Endothelial cell of coronary artery (primary cell): ENCODE measurements around the gene LYG1. TPM values are rescaled to one million over a fixed set of nuclear protein-coding genes. Genes with fewer than 3 reads are reported as not detected.

Source experiments
- total RNA-seq: library from RNA; depleted of rRNA; stranded (reverse); fragments of >200 nt; gene quantifications from 2 replicates; pipeline ENCODE4 v1.2.3, GENCODE V29; 2014

Gene LYG1
- total RNA-seq: 0.27 and 0.28 TPM in 2 replicates

DNA sequence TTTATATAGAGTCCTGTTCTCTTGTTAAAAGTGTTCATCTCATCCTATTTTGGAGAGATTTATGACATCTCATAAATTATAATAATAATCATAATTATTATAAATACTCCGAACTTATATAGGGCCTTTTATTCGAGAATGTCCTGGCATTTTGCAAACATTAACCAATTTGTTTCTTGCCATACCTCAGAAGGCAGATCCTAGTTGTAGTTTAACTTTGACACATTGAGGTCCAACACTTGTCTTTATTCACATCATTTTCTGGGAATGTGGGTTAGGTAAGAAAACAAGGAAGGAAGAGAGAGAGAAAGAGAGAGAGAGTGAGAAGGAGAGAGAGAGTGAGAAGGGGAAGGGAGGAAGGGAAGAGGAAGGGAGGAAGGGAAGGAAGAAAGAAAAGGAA lies at the start of gene LYG1:
TSS of gene LYG1 (minus strand) at position 101 of the 400 bp plus-strand sequence. CDS start 5,527 bp downstream, outside the sequence.

DNA sequence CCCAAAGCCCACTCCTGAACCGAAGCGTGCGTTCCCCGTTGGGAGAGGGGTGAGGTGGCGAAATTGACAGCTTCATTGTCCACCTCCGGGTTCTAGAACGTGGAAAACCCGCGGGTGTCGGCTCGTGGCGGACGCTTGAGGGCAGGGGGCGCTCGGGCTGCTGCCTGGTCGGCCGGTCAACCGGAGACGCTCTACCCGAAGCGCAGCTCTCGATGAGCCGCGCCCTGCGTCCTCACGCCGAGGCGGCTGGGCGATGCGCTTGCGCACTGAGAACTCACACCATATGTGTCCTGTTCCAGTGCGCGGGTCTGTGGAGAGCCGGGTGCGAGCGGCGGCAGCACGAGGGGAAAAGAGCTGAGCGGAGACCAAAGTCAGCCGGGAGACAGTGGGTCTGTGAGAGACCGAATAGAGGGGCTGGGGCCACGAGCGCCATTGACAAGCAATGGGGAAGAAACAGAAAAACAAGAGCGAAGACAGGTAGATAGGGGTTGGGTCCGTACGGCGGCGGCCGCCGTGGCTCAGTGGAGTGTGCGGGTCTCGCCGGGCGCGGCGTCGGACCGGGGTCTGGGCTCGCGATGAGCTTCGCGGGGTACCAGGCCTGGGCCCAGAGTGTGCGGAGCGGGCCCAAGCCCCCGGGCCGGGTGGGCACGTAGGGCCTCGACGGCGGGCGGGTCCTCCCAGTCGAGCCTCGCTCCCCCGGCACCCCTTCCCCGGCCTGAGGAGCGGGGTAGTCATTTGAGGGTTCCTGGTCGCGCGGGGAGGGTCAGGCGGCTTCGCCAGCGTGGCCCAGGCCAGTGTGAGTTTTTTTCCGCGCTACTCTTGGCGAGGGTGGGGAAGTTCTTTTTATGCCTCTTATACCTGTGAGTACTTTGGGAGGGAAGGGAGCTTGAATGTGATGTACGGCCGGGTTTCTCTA lies 36.4 kb upstream of the LYG1 start, which contains the start of gene EIF5B:
TSS of gene EIF5B (plus strand) at position 277 of the 916 bp plus-strand sequence. CDS start at position 443, 166 bp downstream.

DNA sequence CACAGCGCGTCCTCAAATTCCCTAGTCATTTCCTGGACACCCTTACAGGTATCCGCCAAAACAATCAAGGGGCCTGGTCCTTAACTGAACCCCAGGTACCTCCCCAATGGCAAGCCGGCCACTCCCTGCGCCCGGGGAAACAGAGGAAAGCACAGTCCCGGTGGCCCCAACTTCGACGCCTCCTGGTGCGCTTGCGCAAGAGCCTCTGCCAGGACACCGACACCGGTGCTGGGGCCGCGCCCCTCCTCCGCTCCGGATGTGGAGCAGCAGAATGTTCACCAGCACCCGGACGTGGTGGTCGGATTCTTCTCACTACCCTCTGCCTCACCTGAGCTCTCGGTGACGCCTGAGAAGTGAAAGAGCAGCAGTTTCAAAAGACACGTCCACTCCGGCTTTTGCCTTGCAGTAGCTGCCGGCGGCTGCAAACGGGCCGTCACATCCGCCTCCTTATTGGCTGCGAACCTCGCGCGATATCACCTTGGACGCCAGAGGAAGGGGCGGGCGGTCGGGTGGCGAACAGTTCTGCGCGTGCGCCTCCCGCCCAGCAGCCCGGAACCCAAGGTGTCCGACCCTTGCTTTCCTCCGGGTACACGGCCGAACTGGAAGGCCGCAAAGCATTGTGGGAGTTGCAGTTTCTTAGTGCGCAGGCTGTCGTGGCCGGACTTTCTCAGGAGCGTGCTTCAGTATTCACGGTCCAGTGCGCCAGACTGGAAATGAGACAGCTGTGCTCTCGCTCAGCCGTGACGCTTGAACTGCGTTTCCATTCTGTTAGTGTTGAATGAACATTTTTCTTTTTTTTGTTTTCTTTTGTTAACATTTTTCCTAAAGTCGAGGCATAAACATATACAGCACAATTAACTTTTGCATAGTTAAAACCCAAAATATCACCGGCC lies 35.2 kb upstream of the LYG1 start, which contains the start of gene TXNDC9:
TSS of gene TXNDC9 (minus strand) at position 423 of the 893 bp plus-strand sequence. CDS start 3,123 bp downstream, outside the sequence.

DNA sequence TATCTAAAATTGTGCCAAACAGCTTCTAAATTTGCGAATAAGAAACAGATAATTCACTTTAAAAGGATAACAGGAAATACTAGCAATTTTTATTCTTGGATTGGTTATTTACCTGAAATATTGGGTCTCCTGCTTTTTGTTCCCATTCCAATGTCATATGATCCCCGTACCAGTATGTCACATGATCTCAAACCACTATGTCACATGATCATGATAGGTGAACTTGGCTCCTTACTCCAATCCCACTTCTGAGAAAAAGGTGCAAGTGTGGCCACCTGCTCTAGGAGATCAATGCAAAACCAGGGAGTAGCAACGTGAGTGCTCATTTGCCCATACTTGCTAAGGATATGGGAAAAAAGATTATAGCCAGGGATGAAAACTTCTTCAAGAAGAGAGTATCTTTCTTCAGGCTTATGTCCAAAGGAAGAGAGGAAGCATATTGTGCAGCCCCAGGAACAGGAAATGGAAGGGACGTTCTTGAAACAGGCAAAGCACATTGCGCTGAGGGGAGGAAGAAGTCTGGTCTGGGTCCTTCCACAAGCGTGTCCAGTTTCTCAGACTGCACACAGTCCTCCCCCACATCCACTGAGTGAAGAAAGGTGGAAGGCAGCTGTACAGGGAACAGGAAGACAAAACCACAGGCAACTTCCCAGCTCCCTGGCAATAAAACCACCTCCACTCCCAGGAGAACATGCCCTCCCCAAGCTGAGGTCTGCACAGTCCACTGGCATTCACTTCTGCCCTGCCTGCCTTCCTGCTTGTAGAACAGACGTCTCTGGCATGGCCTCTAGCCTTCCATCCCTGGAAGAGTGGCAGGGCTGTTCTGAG lies 45.3 kb downstream of the LYG1 start, which contains the start of gene LYG2:
TSS of gene LYG2 (minus strand) at position 176 of the 828 bp plus-strand sequence. CDS start 1,406 bp downstream, outside the sequence.

Other genes starting within 250 kb of the LYG1 start
- 0.18 and 0.19 TPM in 2 replicates for gene C2orf15, start 159.5 kb downstream of the LYG1 start, total RNA-seq
- 0.63 and 1.0 TPM in 2 replicates for gene TSGA10, start 146.3 kb downstream of the LYG1 start, total RNA-seq
- gene LIPT1, start 146.2 kb downstream of the LYG1 start, total RNA-seq: 3.4 and 4.4 TPM in 2 replicates
- gene MITD1, start 120.1 kb downstream of the LYG1 start, total RNA-seq: 29.9 and 31.6 TPM in 2 replicates
- 35.5 and 36.4 TPM in 2 replicates for gene MRPL30, start 120.0 kb downstream of the LYG1 start, total RNA-seq
- gene LYG2, start 45.5 kb downstream of the LYG1 start, total RNA-seq: not detected in 2 replicates
- 61.7 and 66.2 TPM in 2 replicates for gene TXNDC9, start 35.1 kb upstream of the LYG1 start, total RNA-seq
- 33.6 and 46.1 TPM in 2 replicates for gene EIF5B, start 36.2 kb upstream of the LYG1 start, total RNA-seq
- 30.8 and 40.8 TPM in 2 replicates for gene REV1, start 188.8 kb upstream of the LYG1 start, total RNA-seq